Endothelial cell of umbilical vein (primary cell): ENCODE data around the gene ST3GAL5.

Experiments
- EZH2 ChIP-seq: IDR thresholded peaks from 2 replicates; pipeline ENCODE4 v1.6.1; 2012; ENCODE audit warnings: borderline replicate concordance, low read depth, mild to moderate bottlenecking, moderate library complexity, low read length, inconsistent platforms; ENCODE audit not compliant: severe bottlenecking
- GATA2 ChIP-seq: IDR thresholded peaks from 2 replicates; pipeline ENCODE4 v1.7.0; 2011; ENCODE audit warnings: low read depth, mild to moderate bottlenecking, moderate library complexity, mixed read lengths, low read length; ENCODE audit not compliant: insufficient read length, insufficient read depth
- JUN ChIP-seq: IDR thresholded peaks from 2 replicates; pipeline ENCODE4 v1.6.1; 2011; ENCODE audit warnings: borderline replicate concordance, low read depth; ENCODE audit not compliant: insufficient read length, insufficient read depth
- MYC ChIP-seq: IDR thresholded peaks from one replicate; pipeline ENCODE4 v1.6.1; 2011; ENCODE audit warnings: mild to moderate bottlenecking, low read depth, low read length
- POLR2A ChIP-seq: IDR thresholded peaks from 2 replicates; pipeline ENCODE4 v1.6.1; 2012; ENCODE audit warnings: low read depth, mild to moderate bottlenecking, control low read depth, low read length
- POLR2AphosphoS5 ChIP-seq: IDR thresholded peaks from 2 replicates; pipeline ENCODE4 v1.6.1; 2012; ENCODE audit warnings: low read depth, mild to moderate bottlenecking, control low read depth, low read length, moderate library complexity; ENCODE audit not compliant: insufficient read depth
- TF ChIP-seq, protein P1 (sequence below), 2 donors: IDR thresholded peaks; 1 replicate in 1 of 2; 2 replicates in 1 of 2; pipeline ENCODE4 v1.5.1; 2011; ENCODE audit warnings: low read length in 2 of 2, mild to moderate bottlenecking in 2 of 2, moderate library complexity in 2 of 2, control low read depth in 1 of 2, inconsistent platforms in 1 of 2, low read depth in 1 of 2; ENCODE audit not compliant: insufficient read depth in 1 of 2; ENCODE audit errors: extremely low read depth in 1 of 2

DNA sequence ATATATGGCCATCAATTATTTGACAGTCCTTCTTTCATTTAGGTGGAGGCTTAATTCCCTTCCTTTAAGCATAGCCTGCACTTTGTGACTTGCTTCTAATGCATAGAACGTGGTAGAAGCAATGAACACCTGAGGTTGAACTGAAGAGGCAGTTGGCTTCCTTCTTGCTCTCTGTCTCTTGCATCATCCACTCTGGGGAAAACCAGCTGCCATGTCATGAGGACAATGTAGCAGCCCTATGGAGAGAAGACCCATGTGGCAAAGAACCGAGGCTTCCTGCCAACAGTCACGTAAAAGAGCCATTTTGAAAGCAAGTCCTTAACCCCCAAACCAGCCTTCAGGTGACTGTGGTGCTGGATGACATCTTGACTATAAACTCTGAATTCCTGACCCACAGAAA is 88.2 kb downstream of the ST3GAL5 start:
- TF ChIP-seq, protein P1, sequence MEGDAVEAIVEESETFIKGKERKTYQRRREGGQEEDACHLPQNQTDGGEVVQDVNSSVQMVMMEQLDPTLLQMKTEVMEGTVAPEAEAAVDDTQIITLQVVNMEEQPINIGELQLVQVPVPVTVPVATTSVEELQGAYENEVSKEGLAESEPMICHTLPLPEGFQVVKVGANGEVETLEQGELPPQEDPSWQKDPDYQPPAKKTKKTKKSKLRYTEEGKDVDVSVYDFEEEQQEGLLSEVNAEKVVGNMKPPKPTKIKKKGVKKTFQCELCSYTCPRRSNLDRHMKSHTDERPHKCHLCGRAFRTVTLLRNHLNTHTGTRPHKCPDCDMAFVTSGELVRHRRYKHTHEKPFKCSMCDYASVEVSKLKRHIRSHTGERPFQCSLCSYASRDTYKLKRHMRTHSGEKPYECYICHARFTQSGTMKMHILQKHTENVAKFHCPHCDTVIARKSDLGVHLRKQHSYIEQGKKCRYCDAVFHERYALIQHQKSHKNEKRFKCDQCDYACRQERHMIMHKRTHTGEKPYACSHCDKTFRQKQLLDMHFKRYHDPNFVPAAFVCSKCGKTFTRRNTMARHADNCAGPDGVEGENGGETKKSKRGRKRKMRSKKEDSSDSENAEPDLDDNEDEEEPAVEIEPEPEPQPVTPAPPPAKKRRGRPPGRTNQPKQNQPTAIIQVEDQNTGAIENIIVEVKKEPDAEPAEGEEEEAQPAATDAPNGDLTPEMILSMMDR (IDR thresholded peaks at IDR 0.05; ENCODE audit: extremely low read depth in 1 of 2, insufficient read depth in 1 of 2, low read depth in 1 of 2, low read length in 2 of 2) = no peak
- TF ChIP-seq POLR2A (no peak), POLR2AphosphoS5 (no peak), MYC (no peak), JUN (no peak), EZH2 (no peak), GATA2 (no peak)
